ENCODE results near the gene ADGRD1. TPM values are rescaled to one million over a fixed set of nuclear protein-coding genes. Genes with fewer than 3 reads are reported as not detected.

The ADGRD1 gene
- total RNA-seq, 4 donors from 2014 or later = 8.3 to 18.1 (median 12.5) TPM

- no peaks in the 10 kb centered on the region for H3K9me3 ChIP-seq
- no peak overlapping the region for H3K4me3 ChIP-seq
- no peaks in the 10 kb centered on the region for H3K4me1 ChIP-seq
- H3K36me3 ChIP-seq = no peaks in the 10 kb centered on the region
- intact Hi-C loops (cut with DNase I; ENCODE audit: low total_unique reads) (no loop called here), in situ Hi-C loops (cut with MboI; ENCODE audit: low pct_ligation_motif_present in 1 of 4, low pct_unique_long_range_greater_than_20kb in 1 of 4, low sequenced_read_pairs in 3 of 4) (loop anchor here in 2 of 4 donors (25.0 kb wide), 1 partner anchor 209 kb away; no protein-coding TSS in a partner anchor)
- TF ChIP-seq POLR2AphosphoS5 (IDR thresholded peaks at IDR 0.05) = no peak
- TF ChIP-seq POLR2A (IDR thresholded peaks at IDR 0.05) = no peak
- no peak for TF ChIP-seq EP300 (IDR thresholded peaks at IDR 0.05; ENCODE audit: low read depth)
- no peak for DNase-seq
- no peaks in the 10 kb centered on the region for H3K27me3 ChIP-seq
- no peak overlapping the region for H3K27ac ChIP-seq
- WGBS, 2 donors (ENCODE audit: low coverage in 1 of 2) = 89% methylated on average over 24 of the region's 25 CpGs; no CpG with 5 or more reads in 1 of the 2 donors
Measured at GRCh38 chr12:131120831-131121271, 167.1 kb downstream of the ADGRD1 start.

- H3K36me3 ChIP-seq = no peaks in the 10 kb centered on the region
- no peaks in the 10 kb centered on the region for H3K9me3 ChIP-seq
- H3K27ac ChIP-seq = no peak overlapping the region
- WGBS, 2 donors (ENCODE audit: low coverage in 1 of 2) = 85% methylated on average over 7 to 29 of the region's 30 CpGs
- H3K4me1 ChIP-seq = no peaks in the 10 kb centered on the region
- in situ Hi-C loops (cut with MboI; ENCODE audit: low pct_ligation_motif_present in 1 of 4, low pct_unique_long_range_greater_than_20kb in 1 of 4, low sequenced_read_pairs in 3 of 4) (loop anchor here in 2 of 4 donors (25.0 kb wide), 1 partner anchor 210 kb away; no protein-coding TSS in a partner anchor), intact Hi-C loops (cut with DNase I; ENCODE audit: low total_unique reads) (no loop called here)
- no peak overlapping the region for H3K4me3 ChIP-seq
- H3K27me3 ChIP-seq = no peaks in the 10 kb centered on the region
- DNase-seq = no peak
- no peak for TF ChIP-seq EP300 (IDR thresholded peaks at IDR 0.05; ENCODE audit: low read depth)
- TF ChIP-seq POLR2A (IDR thresholded peaks at IDR 0.05) = no peak
- TF ChIP-seq CTCF (IDR thresholded peaks at IDR 0.05) = no peak
- no peak for TF ChIP-seq POLR2AphosphoS5 (IDR thresholded peaks at IDR 0.05)
Measured at GRCh38 chr12:131121705-131122405, 168.1 kb downstream of the ADGRD1 start.

GRCh38 chr12:131122631-131123030 lies 168.9 kb downstream of the ADGRD1 start:
- no peak for DNase-seq
- Histone ChIP-seq H3K27me3 (no peaks in the 10 kb centered on the region), H3K36me3 (no peaks in the 10 kb centered on the region), H3K27ac (no peak overlapping the region), H3K9me3 (no peaks in the 10 kb centered on the region), H3K4me3 (no peak overlapping the region), H3K4me1 (no peaks in the 10 kb centered on the region)
- in situ Hi-C loops (cut with MboI; ENCODE audit: low pct_ligation_motif_present in 1 of 4, low pct_unique_long_range_greater_than_20kb in 1 of 4, low sequenced_read_pairs in 3 of 4) (loop anchor here in 2 of 4 donors (25.0 kb wide), 1 partner anchor 210 kb away; no protein-coding TSS in a partner anchor), intact Hi-C loops (cut with DNase I; ENCODE audit: low total_unique reads) (no loop called here)
- 62 to 89% methylated on average over 3 to 7 of the region's 7 CpGs for WGBS, 2 donors (ENCODE audit: low coverage in 1 of 2)
- TF ChIP-seq EP300 (IDR thresholded peaks at IDR 0.05; ENCODE audit: low read depth) = no peak
- no peak for TF ChIP-seq CTCF (IDR thresholded peaks at IDR 0.05)
- TF ChIP-seq POLR2AphosphoS5 (IDR thresholded peaks at IDR 0.05) = no peak
- no peak for TF ChIP-seq POLR2A (IDR thresholded peaks at IDR 0.05)

GRCh38 chr12:131123817-131124216 lies 170.1 kb downstream of the ADGRD1 start:
- intact Hi-C loops (cut with DNase I; ENCODE audit: low total_unique reads) = no loop called here
- no peaks in the 10 kb centered on the region for H3K27me3 ChIP-seq
- no peaks in the 10 kb centered on the region for H3K4me1 ChIP-seq
- no peaks in the 10 kb centered on the region for H3K9me3 ChIP-seq
- WGBS, 2 donors (ENCODE audit: low coverage in 1 of 2) = 84 to 90% methylated on average over 4 to 10 of the region's 10 CpGs
- no peak overlapping the region for H3K27ac ChIP-seq
- no peak overlapping the region for H3K4me3 ChIP-seq
- no peaks in the 10 kb centered on the region for H3K36me3 ChIP-seq
- DNase-seq = no peak
- in situ Hi-C loops (cut with MboI; ENCODE audit: low pct_ligation_motif_present in 1 of 4, low pct_unique_long_range_greater_than_20kb in 1 of 4, low sequenced_read_pairs in 3 of 4) = loop anchor here in 2 of 4 donors (25.0 kb wide), 1 partner anchor 212 kb away; no protein-coding TSS in a partner anchor
- no peak for TF ChIP-seq CTCF (IDR thresholded peaks at IDR 0.05)
- no peak for TF ChIP-seq EP300 (IDR thresholded peaks at IDR 0.05; ENCODE audit: low read depth)
- no peak for TF ChIP-seq POLR2A (IDR thresholded peaks at IDR 0.05)
- no peak for TF ChIP-seq POLR2AphosphoS5 (IDR thresholded peaks at IDR 0.05)
